Right ventricle myocardium inferior (tissue), 1 donor: ENCODE measurements around the gene CHST8. TPM values are rescaled to one million over a fixed set of nuclear protein-coding genes. Genes with fewer than 3 reads are reported as not detected.
A peak's percentile ranks its signal among the peaks of the same experiment; 100 is the strongest.

Experiments used
- ATAC-seq: fragments of 200-7000 bp; cut with Tn5 transposase; one replicate; pipeline ENCODE4 v1.9.1; 2020; ENCODE audit warnings: mild to moderate bottlenecking, moderate library complexity
- DNase-seq: peaks from one replicate; pipeline ENCODE4 v3.0.0; 2021; ENCODE audit errors: missing footprints
- intact Hi-C: fragments of 100-400 bp; cut with DNase I; formaldehyde crosslinking; loops from one replicate; pipeline ENCODE4 v1.11.0; 2022
- total RNA-seq: library from RNA; stranded (reverse); fragmentation: NEBNext Ultra II Directional; extraction: Animal tissue kit (Norgen Biotek cat#: 25700); gene quantifications from one replicate; pipeline ENCODE4 v1.2.1, GENCODE V29; 2021
- donor health status: DM: no; HTN: yes; CAD: no; lungs with severe emphysema.

The CHST8 gene
- total RNA-seq, 1 donor from 2014 or later = 0.27 TPM

GRCh38 chr19:33665776-33666595 is 44.2 kb downstream of the CHST8 start:
- ATAC-seq = no peak
- intact Hi-C loops = no loop called here
- DNase-seq = no peak

GRCh38 chr19:33667141-33667650 is 45.4 kb downstream of the CHST8 start:
- intact Hi-C loops = no loop called here
- DNase-seq (no peak), ATAC-seq (no peak)

GRCh38 chr19:33667881-33668280 is 46.1 kb downstream of the CHST8 start:
- ATAC-seq = no peak
- no peak for DNase-seq
- intact Hi-C loops = no loop called here

GRCh38 chr19:33668968-33669367 is 47.2 kb downstream of the CHST8 start:
- DNase-seq (no peak), ATAC-seq (no peak)
- intact Hi-C loops = no loop called here

GRCh38 chr19:33669376-33669775 is 47.6 kb downstream of the CHST8 start:
- intact Hi-C loops = no loop called here
- ATAC-seq (no peak), DNase-seq (no peak)

- ATAC-seq (no peak), DNase-seq (no peak)
- intact Hi-C loops = no loop called here
Measured at GRCh38 chr19:33670398-33670797, 48.6 kb downstream of the CHST8 start.

GRCh38 chr19:33671211-33671610 is 49.5 kb downstream of the CHST8 start:
- intact Hi-C loops = no loop called here

DNA sequence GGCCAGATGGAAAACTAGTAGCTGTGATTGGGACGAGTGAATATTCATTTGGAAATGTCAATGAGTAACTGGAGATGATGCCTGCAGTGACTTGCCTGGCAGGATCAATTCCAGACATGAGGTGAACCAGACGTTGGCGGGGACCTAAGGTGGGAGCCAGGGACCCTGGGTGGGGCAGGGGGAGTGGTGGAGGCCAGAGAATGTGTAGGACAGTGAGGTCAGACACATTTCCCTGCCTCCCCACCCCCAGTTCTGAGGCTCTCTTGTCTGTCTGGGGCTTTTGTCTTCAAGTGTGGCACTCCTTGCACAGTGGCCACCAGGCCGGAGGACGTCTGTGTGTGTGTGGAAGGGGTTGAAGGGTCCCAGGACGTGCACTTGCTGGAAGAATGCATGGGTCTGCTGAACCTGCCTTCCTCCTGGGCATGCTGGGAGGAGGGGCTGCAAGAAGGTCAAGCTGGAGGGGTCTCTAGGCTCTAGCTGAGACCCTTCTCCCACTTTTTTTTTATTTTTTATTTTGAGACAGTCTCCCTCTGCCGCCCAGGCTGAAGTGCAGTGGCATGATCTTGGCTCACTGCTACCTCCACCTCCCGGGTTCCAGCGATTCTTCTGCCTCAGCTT is 51.6 kb downstream of the CHST8 start:
- intact Hi-C loops = no loop called here

More at GRCh38 chr19:33671211-33671610, 49.5 kb downstream of the CHST8 start:
- DNase-seq (no peak), ATAC-seq (no peak)

DNA sequence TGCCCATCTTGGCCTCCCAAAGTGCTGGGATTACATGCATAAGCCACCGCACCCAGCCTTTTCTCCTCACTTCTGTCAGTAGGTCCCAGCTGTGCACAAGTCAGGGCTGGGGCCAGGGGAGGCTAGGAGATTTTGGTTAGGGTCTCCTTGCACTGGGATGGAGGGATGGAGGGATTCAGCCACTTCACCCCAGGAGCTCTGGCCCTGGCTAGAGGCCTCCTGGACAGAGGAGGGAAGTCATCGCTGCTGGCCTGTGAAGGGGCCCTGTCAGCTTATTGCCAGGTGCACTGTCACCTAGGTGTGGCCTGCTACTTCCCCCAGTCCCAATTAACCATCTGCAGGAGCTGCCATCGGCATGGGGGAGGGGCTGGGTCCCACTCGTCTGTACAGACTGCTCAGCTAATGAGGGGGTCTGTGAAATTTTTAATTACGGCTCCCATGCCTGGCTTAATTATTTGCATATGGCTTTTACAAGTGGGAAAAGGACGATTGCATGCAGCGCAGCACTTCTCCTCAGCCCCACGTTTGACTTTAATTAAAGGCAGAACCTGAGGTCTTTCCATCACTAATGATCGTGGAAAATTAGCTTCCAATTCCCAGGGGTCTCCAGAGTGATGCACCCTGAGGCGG is 52.4 kb downstream of the CHST8 start:
- DNase-seq (no peak), ATAC-seq (no peak)
- intact Hi-C loops = no loop called here

More for the DNA sequence above, 51.6 kb downstream of the CHST8 start:
- DNase-seq (no peak), ATAC-seq (no peak)

- ATAC-seq (no peak), DNase-seq (no peak)
- intact Hi-C loops = no loop called here
Measured at GRCh38 chr19:33674626-33675367, 53.0 kb downstream of the CHST8 start.

DNA sequence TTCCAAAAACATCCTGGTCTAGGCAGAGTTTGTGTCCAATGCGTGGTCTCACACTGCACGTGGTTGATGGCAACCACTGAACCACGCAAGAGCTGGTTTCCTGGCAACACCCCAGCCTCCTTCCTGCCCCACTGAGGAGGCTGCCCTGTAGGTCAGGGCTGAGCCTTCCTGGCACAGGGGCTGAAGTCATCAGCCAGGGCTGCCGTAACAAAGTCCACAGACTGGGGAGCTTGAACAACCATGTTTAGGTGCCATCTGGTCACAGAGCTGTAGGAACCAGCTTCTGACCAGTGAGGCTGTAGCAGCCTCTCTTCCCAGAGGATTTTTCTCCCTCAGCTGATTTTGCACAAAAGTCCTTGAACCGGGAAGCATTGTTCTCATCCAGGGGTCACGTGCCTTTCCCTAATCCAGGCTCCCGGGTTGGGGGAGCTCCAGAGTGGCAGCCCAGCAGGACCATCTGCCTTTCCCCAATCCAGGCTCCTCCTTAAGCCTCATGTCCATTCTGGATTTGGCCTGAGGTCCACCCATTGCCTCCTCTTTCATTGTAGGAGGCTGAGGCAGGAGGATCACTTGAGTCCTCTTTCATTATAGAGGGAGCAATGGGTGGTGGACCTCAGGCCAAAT is 53.9 kb downstream of the CHST8 start:
- ATAC-seq (no peak), DNase-seq (no peak)
- intact Hi-C loops = no loop called here

DNA sequence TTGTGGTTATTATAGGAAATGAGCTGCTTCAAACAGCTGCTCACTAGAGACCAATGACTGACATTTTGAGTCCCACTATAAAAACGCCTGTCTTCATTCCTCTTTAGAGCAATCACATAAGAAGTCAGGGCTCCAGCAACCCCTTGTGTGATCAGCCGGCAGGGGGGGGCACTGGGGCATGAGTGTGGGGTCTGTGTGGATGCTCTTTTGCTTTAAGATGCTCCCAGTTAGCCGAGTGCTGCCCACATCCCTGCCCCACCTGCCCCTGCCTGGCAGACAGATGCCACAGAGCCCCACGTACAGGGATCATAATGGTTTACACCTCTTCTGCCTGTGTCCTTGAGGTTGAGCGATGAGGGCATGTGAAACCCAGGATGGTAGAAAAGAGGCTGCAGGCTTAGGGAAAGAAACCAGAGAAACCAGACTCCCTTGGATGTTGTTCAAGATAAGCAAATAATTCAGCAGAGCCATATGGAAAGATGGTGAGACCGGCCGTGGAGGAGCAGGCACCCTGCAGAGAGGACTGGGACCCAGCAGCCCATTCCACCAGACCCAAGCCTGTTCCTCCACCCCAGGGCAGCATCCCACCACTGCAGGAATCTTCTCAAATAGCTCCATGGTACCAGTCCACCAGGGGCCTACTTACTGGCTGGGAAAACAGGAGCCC is 55.4 kb downstream of the CHST8 start:
- ATAC-seq = no peak

GRCh38 chr19:33677745-33678426 is 56.1 kb downstream of the CHST8 start:
- ATAC-seq = no peak

More for the DNA sequence above, 55.4 kb downstream of the CHST8 start:
- intact Hi-C loops = no loop called here
- no peak for DNase-seq

DNA sequence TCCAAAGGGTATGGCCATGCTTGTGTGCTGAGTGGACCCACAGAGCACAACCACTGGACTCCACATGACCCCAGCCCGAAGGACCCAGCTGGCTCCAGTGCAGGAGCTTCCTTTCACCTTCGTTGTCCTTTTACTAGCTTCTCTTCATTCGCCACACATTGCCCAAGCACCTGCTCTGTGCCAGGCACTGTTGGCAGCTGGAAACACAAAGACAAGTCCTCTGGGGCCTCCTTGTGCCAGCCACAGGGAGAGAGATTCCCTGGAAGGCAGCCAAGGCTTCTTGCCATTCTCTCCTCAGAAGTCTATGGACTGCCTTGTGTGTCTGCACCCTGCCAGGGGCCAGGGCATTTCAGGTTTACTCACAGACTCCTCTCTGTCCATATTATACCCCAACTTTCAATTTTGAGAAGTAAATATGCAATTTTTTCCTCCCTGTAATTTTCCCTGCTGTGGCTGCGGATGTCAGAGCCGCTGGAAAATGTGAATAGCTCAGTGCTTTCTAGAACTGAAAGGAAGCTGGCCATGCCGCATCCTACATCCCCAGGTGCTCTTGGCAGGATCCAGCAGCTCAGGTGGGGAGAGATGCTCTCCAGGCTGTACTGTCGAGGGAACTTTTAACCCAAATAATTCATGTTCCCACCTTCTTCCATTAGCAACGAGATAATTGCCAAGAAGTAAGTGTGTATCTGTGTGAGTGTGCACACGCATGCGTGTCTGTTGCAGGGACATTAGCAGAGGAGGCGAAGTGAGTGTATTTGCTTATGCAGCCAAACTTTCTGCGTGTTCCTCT is 57.2 kb downstream of the CHST8 start:
- peak; percentile 54 for DNase-seq
- ATAC-seq = no peak
- intact Hi-C loops = no loop called here

More at GRCh38 chr19:33677745-33678426, 56.1 kb downstream of the CHST8 start:
- DNase-seq = peak; percentile 27
- intact Hi-C loops = no loop called here

DNA sequence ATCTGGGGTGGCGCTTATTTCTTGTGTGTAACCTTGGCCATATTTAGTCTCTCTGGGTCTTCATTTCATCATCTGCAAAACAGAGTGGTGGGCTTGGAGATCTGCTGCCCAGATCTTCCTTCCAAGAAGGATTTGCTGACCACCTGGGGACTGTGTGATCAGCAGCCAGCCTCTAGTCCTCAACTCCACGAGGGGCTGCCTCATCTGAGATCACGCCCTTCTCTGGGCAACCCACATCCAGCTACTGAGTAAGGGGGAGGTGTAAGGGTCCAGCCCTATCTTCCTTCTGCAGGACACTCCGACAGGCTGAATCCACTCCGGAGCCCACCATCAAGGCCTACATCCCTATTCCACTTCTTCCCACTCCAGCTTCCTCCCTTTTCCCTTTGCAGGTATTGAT is 57.9 kb downstream of the CHST8 start:
- intact Hi-C loops = no loop called here
- DNase-seq (no peak), ATAC-seq (no peak)

DNA sequence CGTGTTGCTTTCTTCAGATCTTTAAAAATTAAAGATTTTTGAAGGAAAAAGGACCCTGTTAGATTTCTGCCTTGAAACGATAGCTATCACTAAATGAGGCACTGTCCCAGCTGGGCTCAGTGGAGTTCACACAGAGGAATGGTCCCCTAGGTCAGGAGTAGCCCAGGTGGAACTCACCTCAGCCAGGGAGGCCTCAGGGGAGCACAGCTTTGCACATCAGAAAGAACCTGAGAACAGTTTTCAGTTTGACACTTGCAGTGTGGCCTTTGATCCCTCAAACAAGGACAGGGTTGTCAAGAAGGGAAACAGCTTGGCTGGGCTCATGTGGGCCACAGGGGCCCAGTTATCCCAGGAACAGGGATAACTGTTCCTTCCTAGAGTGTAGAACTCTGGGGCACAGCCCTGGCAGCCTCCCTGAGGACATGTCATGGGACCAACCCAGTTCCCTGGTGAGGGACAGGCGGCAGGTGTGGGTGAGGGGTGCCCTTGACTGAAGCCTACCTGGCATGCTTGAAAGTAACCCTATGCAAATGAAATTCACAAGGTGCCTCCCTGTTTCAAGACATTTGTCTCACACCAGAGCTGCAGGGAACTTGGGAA is 59.4 kb downstream of the CHST8 start:
- intact Hi-C loops = no loop called here
- ATAC-seq = no peak
- no peak for DNase-seq
